B cell (primary cell): ENCODE results near the gene MEAF6. TPM values are rescaled to one million over a fixed set of nuclear protein-coding genes. Genes with fewer than 3 reads are reported as not detected.

Experiments used
- ATAC-seq: fragments of 200-7000 bp; cut with Tn5 transposase; one replicate; pipeline ENCODE4 v1.10.0; 2021; ENCODE audit warnings: low read depth, mild to moderate bottlenecking, moderate number of reproducible peaks, moderate library complexity
- CTCF ChIA-PET: fragments of 350-600 bp; sonication (Branson Sonifier 250); formaldehyde crosslinking; loops from one replicate; lab custom pipeline; 2021; ENCODE audit warnings: antibody characterized with exemption, inconsistent platforms; lab: Charles Lee
- POLR2A ChIA-PET: fragments of 350-600 bp; sonication (Branson Sonifier 250); formaldehyde crosslinking; loops from one replicate; lab custom pipeline; 2021; ENCODE audit warnings: antibody characterized with exemption; lab: Charles Lee
- DNase-seq: peaks from one replicate; pipeline ENCODE4 v3.0.0; 2013
- H2AFZ ChIP-seq: 2 replicates; pipeline ENCODE4 v1.6.1; 2012; ENCODE audit warnings: mild to moderate bottlenecking, low read depth, low read length; ENCODE audit not compliant: insufficient read depth, poor library complexity, severe bottlenecking
- H3K27ac ChIP-seq, 2 donors: 1 replicate in 1 of 2; 2 replicates in 1 of 2; pipeline ENCODE4 v1.5.1; 2012 to 2013; ENCODE audit warnings: low read length in 2 of 2, mild to moderate bottlenecking in 2 of 2, moderate library complexity in 1 of 2
- H3K27me3 ChIP-seq, 4 experiments: fragments of 200-600 bp in 1 of 4; sonication (generic) in 1 of 4; replicated peaks in 1 of 4; 1 replicate in 2 of 4; 2 replicates in 2 of 4; pipeline versions ENCODE4 v1.6.1 to v1.7.0; 2013 to 2016; ENCODE audit warnings: low read length in 3 of 4, mild to moderate bottlenecking in 2 of 4, mixed read lengths in 1 of 4, moderate library complexity in 1 of 4; ENCODE audit not compliant: insufficient read depth in 4 of 4, control insufficient read depth in 3 of 4; ENCODE audit errors: control extremely low read depth in 1 of 4
- H3K36me3 ChIP-seq, 2 experiments: replicated peaks in 1 of 2; 1 replicate in 1 of 2; 2 replicates in 1 of 2; pipeline versions ENCODE4 v1.6.1 to v1.7.1; 2013; ENCODE audit warnings: low read length in 1 of 2; ENCODE audit not compliant: insufficient read depth in 2 of 2, control insufficient read depth in 1 of 2; ENCODE audit errors: control extremely low read depth in 1 of 2, extremely low read depth in 1 of 2
- H3K4me1 ChIP-seq, 2 donors: fragments of 200-600 bp in 1 of 2; sonication (generic) in 1 of 2; 1 replicate in 1 of 2; 2 replicates in 1 of 2; pipeline versions ENCODE4 v1.5.1 to v1.6.1; 2013 to 2017; ENCODE audit warnings: low read length in 2 of 2; ENCODE audit not compliant: control insufficient read depth in 2 of 2, insufficient read depth in 2 of 2
- H3K4me2 ChIP-seq: replicated peaks from 2 replicates; pipeline ENCODE3; 2012; ENCODE audit warnings: mild to moderate bottlenecking, low read depth, low read length; ENCODE audit not compliant: poor library complexity, severe bottlenecking
- H3K4me3 ChIP-seq, 5 experiments: fragments of 200-600 bp in 1 of 5; sonication (generic) in 1 of 5; 1 replicate in 3 of 5; 2 replicates in 2 of 5; pipeline versions ENCODE4 v1.5.1 to v1.7.0; 2011 to 2016; ENCODE audit warnings: low read length in 4 of 5, mild to moderate bottlenecking in 4 of 5, low read depth in 2 of 5, control low read depth in 1 of 5, moderate library complexity in 1 of 5; ENCODE audit not compliant: insufficient read depth in 1 of 5; ENCODE audit errors: control extremely low read depth in 1 of 5, extremely low read depth in 1 of 5
- H3K79me2 ChIP-seq: fragments of 200-600 bp; sonication (generic); one replicate; pipeline ENCODE4 v1.6.0; 2016; ENCODE audit warnings: low read length; ENCODE audit not compliant: control insufficient read depth, insufficient read depth
- H3K9ac ChIP-seq: fragments of 200-600 bp; sonication (generic); 2 replicates; pipeline ENCODE4 v1.6.1; 2017; ENCODE audit warnings: mild to moderate bottlenecking, low read length, moderate library complexity
- H3K9me3 ChIP-seq, 3 donors: one replicate each; pipeline versions ENCODE4 v1.6.1 to v1.7.1; 2013; ENCODE audit warnings: low read length in 2 of 3; ENCODE audit not compliant: control insufficient read depth in 2 of 3, insufficient read depth in 1 of 3; ENCODE audit errors: control extremely low read depth in 1 of 3
- H4K20me1 ChIP-seq: 2 replicates; pipeline ENCODE4 v1.6.0; 2012; ENCODE audit warnings: mild to moderate bottlenecking, low read length; ENCODE audit not compliant: insufficient read depth, control insufficient read depth, poor library complexity, severe bottlenecking
- H3K27ac Mint-ChIP-seq: one replicate; pipeline ENCODE4 v1.8.0; 2021; ENCODE audit warnings: mixed read lengths
- H3K27me3 Mint-ChIP-seq: one replicate; pipeline ENCODE4 v1.8.0; 2021; ENCODE audit warnings: mixed read lengths
- H3K4me1 Mint-ChIP-seq: one replicate; pipeline ENCODE4 v1.8.0; 2021; ENCODE audit warnings: mixed read lengths
- H3K4me3 Mint-ChIP-seq: one replicate; pipeline ENCODE4 v1.8.0; 2021; ENCODE audit warnings: mixed read lengths
- H3K9me3 Mint-ChIP-seq: one replicate; pipeline ENCODE4 v1.8.0; 2022; ENCODE audit warnings: mixed read lengths; ENCODE audit not compliant: insufficient read depth
- CTCF ChIP-seq: fragments of 200-600 bp; IDR thresholded peaks from one replicate; pipeline ENCODE4 v1.8.0; 2022; ENCODE audit warnings: antibody characterized with exemption, mild to moderate bottlenecking
- EZH2 ChIP-seq: IDR thresholded peaks from 2 replicates; pipeline ENCODE4 v1.6.1; 2012; ENCODE audit warnings: borderline replicate concordance, low read depth, mild to moderate bottlenecking, moderate library complexity, low read length; ENCODE audit not compliant: insufficient read depth, poor library complexity, severe bottlenecking
- WGBS: methylation state at CpG from one replicate; pipeline ENCODE4 v1.1.5; 2013; ENCODE audit warnings: missing lambda C conversion rate; ENCODE audit not compliant: insufficient coverage; 5-methylcytosine and 5-hydroxymethylcytosine counted together
- intact Hi-C: fragments of 100-400 bp; cut with micrococcal nuclease; formaldehyde crosslinking; loops from one replicate; pipeline ENCODE4 v1.10.0; 2022
- polyA plus RNA-seq: library from polyadenylated mRNA; depleted of rRNA; stranded (reverse); fragments of >200 nt; gene quantifications from 2 replicates; pipeline ENCODE4 v1.2.3, GENCODE V29; 2012
- total RNA-seq, 2 donors: library from RNA; stranded (reverse); fragments of 120-200 nt in 1 of 2; gene quantifications; 1 replicate in 1 of 2; 2 replicates in 1 of 2; pipeline versions ENCODE4 v1.2.3 to v1.2.4, GENCODE V29; 2013 to 2022

Gene MEAF6
- total and polyA plus RNA-seq, 2 donors (not counting 1 experiment from before 2014, with no cell fraction given): 52.5 to 84.2 TPM

GRCh38 chr1:37537378-37537777 lies 22.8 kb upstream of the MEAF6 start:
- TF ChIP-seq EZH2 (no peak), CTCF (no peak)
- Histone ChIP-seq H3K9me3 (no peaks in the 10 kb centered on the region), H3K4me3 (no peak overlapping the region), H3K9ac (no peak overlapping the region), H2AFZ (no peak overlapping the region), H3K4me1 (no peaks in the 10 kb centered on the region), H3K79me2 (peaks cover 23% of the 10 kb centered on the region), H3K4me2 (no peak overlapping the region), H4K20me1 (peaks cover 9% of the 10 kb centered on the region), H3K27ac (no peak overlapping the region), H3K36me3 (peaks cover 5 to 54% of the 10 kb centered on the region in 2 experiments), H3K27me3 (no peaks in the 10 kb centered on the region)
- intact Hi-C loops: no loop called here
- Mint-ChIP-seq H3K4me3 (no peak overlapping the region), H3K9me3 (no peaks in the 10 kb centered on the region), H3K27ac (no peak overlapping the region), H3K4me1 (no peaks in the 10 kb centered on the region), H3K27me3 (no peaks in the 10 kb centered on the region)
- CTCF ChIA-PET: interaction anchor here (0.9 kb wide), 1 partner anchor 23 kb away, joined by 3 read pairs; the partner anchor contains the start of gene MEAF6
- ATAC-seq (no peak), DNase-seq (no peak)
- POLR2A ChIA-PET: interaction anchor here (0.6 kb wide), 1 partner anchor 1484 kb away, joined by 3 read pairs; no protein-coding TSS in a partner anchor
- WGBS: no CpG with 5 or more reads among the region's 2 CpGs

GRCh38 chr1:37533317-37534093 lies 18.9 kb upstream of the MEAF6 start:
- H3K9ac ChIP-seq: no peak overlapping the region
- POLR2A ChIA-PET: no interaction called here
- peaks cover 12% of the 10 kb centered on the region for H3K79me2 ChIP-seq
- ATAC-seq: no peak
- no peak overlapping the region for H2AFZ ChIP-seq
- no peaks in the 10 kb centered on the region for H3K9me3 ChIP-seq
- TF ChIP-seq EZH2: no peak
- no peak for TF ChIP-seq CTCF
- DNase-seq: no peak
- intact Hi-C loops: no loop called here
- H3K4me1 Mint-ChIP-seq: no peaks in the 10 kb centered on the region
- no peak overlapping the region for H3K27ac ChIP-seq
- no peaks in the 10 kb centered on the region for H3K27me3 Mint-ChIP-seq
- H3K27ac Mint-ChIP-seq: no peak overlapping the region
- H3K9me3 Mint-ChIP-seq: no peaks in the 10 kb centered on the region
- no peaks in the 10 kb centered on the region for H4K20me1 ChIP-seq
- WGBS: 100% methylated on average over 1 of the region's 4 CpGs
- no peaks in the 10 kb centered on the region for H3K4me1 ChIP-seq
- no peak overlapping the region for H3K4me2 ChIP-seq
- peaks cover 5 to 27% of the 10 kb centered on the region in 2 experiments for H3K36me3 ChIP-seq
- H3K4me3 Mint-ChIP-seq: no peak overlapping the region
- CTCF ChIA-PET: interaction anchor here (0.7 kb wide), 1 partner anchor 23 kb away, joined by 3 read pairs; no protein-coding TSS in a partner anchor
- H3K4me3 ChIP-seq: no peak overlapping the region
- H3K27me3 ChIP-seq: no peaks in the 10 kb centered on the region
